Fibroblast of skin of right biceps (primary cell): ENCODE data around the gene STEAP1.

ENCODE experiments used
- DNase-seq: peaks from one replicate; pipeline ENCODE4 v3.0.0-alpha.2; 2013

Gene STEAP1

DNA sequence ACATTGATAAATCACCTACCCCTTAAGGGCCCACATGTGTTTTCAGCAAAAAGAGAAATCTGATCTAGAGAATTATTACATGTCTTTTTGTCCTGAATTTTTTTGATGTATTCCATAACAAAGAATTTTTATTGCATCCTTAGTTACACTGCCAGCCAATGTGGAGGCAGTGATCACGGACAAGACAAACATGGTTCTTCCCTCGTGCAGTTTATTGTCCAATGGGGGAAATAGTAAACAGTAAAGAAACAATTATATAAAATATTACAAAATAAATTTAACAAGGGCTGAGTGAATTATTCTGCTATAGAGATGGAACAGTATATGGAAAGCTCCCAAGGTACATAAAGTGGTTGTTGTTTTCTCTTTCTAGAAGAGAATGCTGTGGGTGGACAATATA, 59.3 kb downstream of the STEAP1 start:
- no peak for DNase-seq
